SJSA1 (cell line): Measurements from ENCODE around the gene DYRK4. TPM values are rescaled to one million over a fixed set of nuclear protein-coding genes. Genes with fewer than 3 reads are reported as not detected.
"Not testable (repeated sequence)": the region's sequence is repeated elsewhere in the genome, so short reads cannot be mapped to it uniquely, and the experiment has no call there.

Experiments used
- DNase-seq, 2 experiments: peaks; one replicate each; pipeline ENCODE4 v3.0.0-alpha.2; 2015 to 2020; ENCODE audit warnings: low spot score in 2 of 2, low read depth in 1 of 2
- H3K27ac ChIP-seq: fragments of 250-450 bp; sonication (Bioruptor Pico); 2 replicates; pipeline ENCODE4 v1.5.1; 2020; ENCODE audit warnings: mild to moderate bottlenecking, moderate library complexity
- H3K27me3 ChIP-seq: fragments of 250-450 bp; sonication (Bioruptor Pico); replicated peaks from 2 replicates; pipeline ENCODE4 v1.5.1; 2020; ENCODE audit warnings: mild to moderate bottlenecking, moderate library complexity
- H3K36me3 ChIP-seq: fragments of 250-450 bp; sonication (Bioruptor Pico); 2 replicates; pipeline ENCODE4 v1.5.1; 2020; ENCODE audit warnings: mild to moderate bottlenecking
- H3K4me1 ChIP-seq: fragments of 250-450 bp; sonication (Bioruptor Pico); replicated peaks from 2 replicates; pipeline ENCODE4 v1.6.1; 2021; ENCODE audit warnings: mild to moderate bottlenecking
- H3K4me3 ChIP-seq: fragments of 250-450 bp; sonication (Bioruptor Pico); 2 replicates; pipeline ENCODE4 v1.5.1; 2020; ENCODE audit warnings: mild to moderate bottlenecking
- H3K9me3 ChIP-seq: fragments of 250-450 bp; sonication (Bioruptor Pico); replicated peaks from 2 replicates; pipeline ENCODE4 v1.5.1; 2020; ENCODE audit warnings: mild to moderate bottlenecking
- total RNA-seq: library from RNA; depleted of rRNA; stranded (reverse); fragments of >200 nt; shearing (Covaris generic); gene quantifications from 2 replicates; pipeline ENCODE4 v1.2.3, GENCODE V29; 2014; rRNA removed

DYRK4 gene
- 26.8 and 58.8 TPM in 2 replicates for total RNA-seq

GRCh38 chr12:4562034-4562657 is at the start of gene DYRK4:
TSS of gene DYRK4 (plus strand) at chr12:4562208. CDS start at chr12:4562246, 38 bp downstream.
- Histone ChIP-seq H3K9me3 (no peaks in the 10 kb centered on the region), H3K36me3 (peaks cover 34% of the 10 kb centered on the region), H3K27me3 (no peaks in the 10 kb centered on the region), H3K27ac (no peak within 1 kb of the TSS), H3K4me3 (peak within 1 kb of the TSS; percentile 14; the same call in 1 of the 2 replicates), H3K4me1 (peaks cover 7% of the 10 kb centered on the region; the same call in 1 of the 2 replicates)
- peak; percentile 67 to 77 for DNase-seq

- H3K4me3 ChIP-seq = no peak overlapping the region
- peaks cover 38% of the 10 kb centered on the region for H3K36me3 ChIP-seq
- no peaks in the 10 kb centered on the region for H3K27me3 ChIP-seq
- H3K27ac ChIP-seq = peak overlapping the region; percentile 22
- H3K9me3 ChIP-seq = no peaks in the 10 kb centered on the region
- peak; percentile 41 to 65 for DNase-seq
- H3K4me1 ChIP-seq = peaks cover 5% of the 10 kb centered on the region; the same call in 1 of the 2 replicates
Measured at GRCh38 chr12:4518106-4518728, 43.8 kb upstream of the DYRK4 start.

- H3K9me3 ChIP-seq, H3K27ac ChIP-seq: not testable (repeated sequence)
- H3K36me3 ChIP-seq = peaks cover 45% of the 10 kb centered on the region
Measured at GRCh38 chr12:4523443-4523842, 38.6 kb upstream of the DYRK4 start.

GRCh38 chr12:4526923-4527546 is 35.0 kb upstream of the DYRK4 start:
- Histone ChIP-seq H3K36me3 (peaks cover 57% of the 10 kb centered on the region), H3K27ac (no peak overlapping the region), H3K4me1 (no peaks in the 10 kb centered on the region), H3K9me3 (no peaks in the 10 kb centered on the region), H3K27me3 (no peaks in the 10 kb centered on the region), H3K4me3 (no peak overlapping the region)
- no peak for DNase-seq

More at GRCh38 chr12:4523443-4523842, 38.6 kb upstream of the DYRK4 start:
- not testable (repeated sequence) for H3K27me3 ChIP-seq, H3K4me3 ChIP-seq, DNase-seq, H3K4me1 ChIP-seq

DNA sequence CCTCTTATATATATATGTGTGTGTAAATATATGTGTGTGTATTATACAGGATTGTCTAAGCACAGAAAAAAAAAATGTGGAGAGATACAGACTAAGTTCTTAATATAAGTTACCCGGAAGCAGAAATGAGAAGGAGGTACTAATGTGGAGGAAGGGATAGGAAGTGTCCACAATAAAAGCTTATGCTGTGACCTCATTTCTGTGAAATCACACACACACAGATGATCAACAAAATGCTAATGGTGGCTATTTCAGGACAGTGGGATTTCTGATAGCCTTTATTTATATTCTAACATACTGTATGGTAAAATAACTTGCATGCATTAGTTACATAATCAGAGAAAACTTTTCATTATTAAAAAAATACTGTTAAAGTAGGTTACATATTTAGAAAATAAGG is 31.8 kb upstream of the DYRK4 start:
- peaks cover 60% of the 10 kb centered on the region for H3K36me3 ChIP-seq
- H3K27me3 ChIP-seq = no peaks in the 10 kb centered on the region
- H3K9me3 ChIP-seq = no peaks in the 10 kb centered on the region
- no peaks in the 10 kb centered on the region for H3K4me1 ChIP-seq
- no peak for DNase-seq
- H3K27ac ChIP-seq = no peak overlapping the region
- no peak overlapping the region for H3K4me3 ChIP-seq

DNA sequence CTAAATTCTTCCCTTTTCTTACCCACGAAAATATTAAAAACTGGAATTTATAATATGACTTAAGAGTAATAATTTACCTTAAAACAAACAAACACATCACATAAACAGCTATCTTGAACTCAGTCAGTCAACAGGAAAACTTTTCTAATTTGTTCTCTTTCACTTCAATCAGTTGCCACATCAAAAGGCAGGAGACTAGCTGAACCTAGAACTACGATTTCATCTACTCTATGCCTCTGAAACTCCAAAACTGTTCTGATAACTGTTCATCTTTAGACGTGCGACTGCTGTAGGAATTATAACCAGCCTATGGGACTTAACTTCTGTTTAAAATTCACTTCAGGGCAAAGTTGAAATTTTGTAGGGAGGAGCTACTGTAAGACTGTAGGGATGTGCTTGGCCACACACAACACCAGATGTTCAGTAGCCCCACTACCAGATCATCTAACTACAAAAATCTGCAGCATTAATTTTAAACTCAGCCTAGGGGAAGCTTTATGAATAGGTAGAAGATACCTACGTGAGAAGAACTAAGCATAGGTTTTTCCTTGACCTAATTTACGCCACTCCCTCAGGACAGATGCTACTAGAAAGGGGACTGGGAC is 30.9 kb upstream of the DYRK4 start:
- H3K4me1 ChIP-seq = no peaks in the 10 kb centered on the region
- DNase-seq = no peak
- no peak overlapping the region for H3K27ac ChIP-seq
- peaks cover 59% of the 10 kb centered on the region for H3K36me3 ChIP-seq
- no peaks in the 10 kb centered on the region for H3K27me3 ChIP-seq
- H3K4me3 ChIP-seq = no peak overlapping the region
- H3K9me3 ChIP-seq = no peaks in the 10 kb centered on the region

DNA sequence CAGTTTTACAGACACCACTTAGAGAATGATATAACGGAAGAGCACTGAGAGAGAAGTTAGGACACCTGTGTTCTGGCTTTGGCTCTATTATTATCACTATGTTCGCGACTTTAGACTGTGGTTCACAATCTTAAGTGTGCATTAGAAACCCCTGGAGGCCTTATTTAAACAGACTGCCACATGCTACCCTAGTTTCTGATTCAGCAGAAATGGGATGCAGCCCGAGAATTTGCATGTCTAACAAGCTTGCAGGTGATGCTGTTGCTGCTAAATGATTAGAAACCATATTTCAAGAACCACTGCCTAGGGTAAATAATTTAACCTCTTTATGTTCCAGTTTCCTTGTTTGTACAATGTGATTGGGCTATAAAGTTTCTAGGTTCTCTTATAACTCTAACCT is 26.9 kb upstream of the DYRK4 start:
- Histone ChIP-seq H3K36me3 (peaks cover 47% of the 10 kb centered on the region), H3K27ac (no peak overlapping the region), H3K27me3 (no peaks in the 10 kb centered on the region), H3K4me3 (no peak overlapping the region), H3K9me3 (no peaks in the 10 kb centered on the region), H3K4me1 (peaks cover 15% of the 10 kb centered on the region)
- DNase-seq = no peak

- Histone ChIP-seq H3K27me3 (no peaks in the 10 kb centered on the region), H3K36me3 (peaks cover 48% of the 10 kb centered on the region)
Measured at GRCh38 chr12:4535871-4536270, 26.1 kb upstream of the DYRK4 start.

DNA sequence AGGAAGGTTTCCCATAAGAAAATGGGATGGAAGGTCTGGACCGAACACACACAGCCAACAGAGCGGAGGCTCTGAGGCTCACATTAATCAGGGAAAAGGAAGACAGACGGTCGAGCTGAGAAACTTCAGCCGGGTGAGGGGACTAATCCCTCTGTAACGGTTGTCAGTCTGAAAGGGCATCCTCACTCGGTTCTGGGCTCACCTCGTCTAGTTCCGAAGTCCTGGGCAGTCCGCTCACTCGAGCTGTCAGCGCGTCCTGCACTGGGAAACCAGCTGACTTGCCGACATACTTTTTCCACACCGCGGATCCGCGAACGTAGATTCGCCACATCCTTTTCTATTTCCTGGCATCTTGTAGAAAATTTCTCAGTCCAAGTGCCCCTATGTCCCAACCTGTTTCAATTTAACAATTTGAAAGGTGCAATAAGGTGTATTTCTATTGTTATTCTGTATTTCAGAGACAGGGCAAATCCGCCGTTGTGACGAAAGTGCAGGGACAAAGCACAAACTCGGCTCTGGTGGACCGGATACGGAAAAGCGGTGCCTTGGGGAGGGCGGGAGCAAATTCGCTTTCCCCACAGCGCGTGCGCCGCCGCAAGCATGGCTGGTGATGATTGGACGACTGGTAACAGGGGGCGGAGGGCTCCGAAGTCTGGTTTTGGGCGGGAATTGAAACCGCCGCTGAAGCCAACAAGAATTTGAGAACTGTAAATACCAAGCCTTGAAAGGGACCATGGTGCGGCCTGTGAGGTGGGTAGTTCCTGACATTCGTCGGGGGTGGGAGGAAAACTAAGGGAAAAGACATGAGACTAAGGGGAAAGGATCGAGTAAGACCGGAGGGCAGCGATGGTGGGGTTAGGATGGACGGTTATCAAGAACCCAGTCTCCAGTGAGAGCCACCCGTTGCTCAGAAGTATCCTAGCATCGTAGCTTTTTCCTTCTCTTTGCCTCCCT is 23.5 kb upstream of the DYRK4 start, which contains the start of gene RAD51AP1:
TSS of gene RAD51AP1 (plus strand) at position 684 of the 954 bp plus-strand sequence. CDS start at position 734, 50 bp downstream.
- H3K4me1 ChIP-seq = peaks cover 16% of the 10 kb centered on the region
- peak within 1 kb of the TSS; percentile 98 for H3K27ac ChIP-seq
- peak within 1 kb of the TSS; percentile 49 for H3K4me3 ChIP-seq
- no peaks in the 10 kb centered on the region for H3K9me3 ChIP-seq
- no peaks in the 10 kb centered on the region for H3K27me3 ChIP-seq
- DNase-seq = peak; percentile 98 to 99
- peaks cover 36% of the 10 kb centered on the region for H3K36me3 ChIP-seq

More at GRCh38 chr12:4535871-4536270, 26.1 kb upstream of the DYRK4 start:
- Histone ChIP-seq H3K9me3 (no peaks in the 10 kb centered on the region), H3K27ac (no peak overlapping the region), H3K4me3 (no peak overlapping the region), H3K4me1 (peaks cover 16% of the 10 kb centered on the region)
- no peak for DNase-seq

- Histone ChIP-seq H3K27me3 (no peaks in the 10 kb centered on the region), H3K4me3 (peak overlapping the region; percentile 49), H3K27ac (peak overlapping the region; percentile 98), H3K4me1 (peaks cover 16% of the 10 kb centered on the region), H3K9me3 (no peaks in the 10 kb centered on the region), H3K36me3 (peaks cover 36% of the 10 kb centered on the region)
- no peak for DNase-seq
Measured at GRCh38 chr12:4539167-4539870, 22.7 kb upstream of the DYRK4 start.

DNA sequence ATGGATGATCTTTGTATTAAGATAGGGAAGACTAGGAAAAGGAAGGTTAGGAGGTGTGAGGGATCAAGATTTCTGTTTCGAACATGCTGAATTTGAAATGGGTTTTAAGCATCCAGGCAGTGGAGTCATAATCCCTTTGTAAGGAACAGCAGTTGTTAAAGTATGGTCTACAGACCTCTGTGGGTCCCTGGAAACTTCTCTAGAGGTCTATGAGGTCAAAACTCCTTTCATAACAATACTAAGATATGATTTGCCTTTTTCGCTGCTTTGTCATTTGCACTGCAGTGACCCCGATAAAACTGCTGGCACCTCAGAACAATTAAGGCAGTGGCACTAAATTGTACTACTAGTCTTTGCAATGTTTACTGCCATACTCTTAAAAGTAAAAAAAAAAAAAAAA is 21.8 kb upstream of the DYRK4 start:
- H3K36me3 ChIP-seq = peaks cover 36% of the 10 kb centered on the region
- H3K27me3 ChIP-seq = no peaks in the 10 kb centered on the region
- peak overlapping the region; percentile 49 for H3K4me3 ChIP-seq
- H3K9me3 ChIP-seq = no peaks in the 10 kb centered on the region
- DNase-seq = no peak
- no peak overlapping the region for H3K27ac ChIP-seq
- H3K4me1 ChIP-seq = peaks cover 16% of the 10 kb centered on the region

DNA sequence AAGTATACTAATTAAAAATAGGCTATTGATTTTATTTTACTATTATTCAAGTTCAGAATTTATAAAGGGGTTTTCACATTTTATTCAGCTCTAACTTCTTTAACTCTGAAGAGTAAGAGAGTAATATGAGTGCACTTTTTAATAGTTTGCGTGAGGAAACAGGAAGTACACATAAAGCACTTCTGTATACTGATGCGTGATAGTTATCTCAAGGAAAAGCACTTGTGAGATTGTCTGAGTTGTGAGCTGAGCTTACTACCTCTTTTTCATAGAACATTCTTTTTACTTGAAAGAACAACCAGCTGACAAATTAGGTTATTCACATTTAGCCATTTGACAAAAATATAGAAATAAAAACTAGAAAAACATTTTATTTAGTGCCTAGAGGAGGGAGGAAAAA is 21.4 kb upstream of the DYRK4 start:
- no peak overlapping the region for H3K4me3 ChIP-seq
- peaks cover 39% of the 10 kb centered on the region for H3K36me3 ChIP-seq
- H3K27me3 ChIP-seq = no peaks in the 10 kb centered on the region
- no peak for DNase-seq
- no peak overlapping the region for H3K27ac ChIP-seq
- no peaks in the 10 kb centered on the region for H3K9me3 ChIP-seq
- peaks cover 16% of the 10 kb centered on the region for H3K4me1 ChIP-seq
